GM12875 (cell line): ENCODE measurements around the gene KRTAP5-3.
"Not testable (repeated sequence)": the region's sequence is repeated elsewhere in the genome, so short reads cannot be mapped to it uniquely, and the experiment has no call there.

Experiments used
- H3K4me3 ChIP-seq: one replicate; pipeline ENCODE4 v1.5.1; 2011; ENCODE audit warnings: low read depth, low read length, control low read depth
- CTCF ChIP-seq: IDR thresholded peaks from 2 replicates; pipeline ENCODE4 v1.5.1; 2011; ENCODE audit warnings: low read depth, mild to moderate bottlenecking, control low read depth, inconsistent platforms, low read length, moderate library complexity, borderline replicate concordance; ENCODE audit not compliant: insufficient read depth

The KRTAP5-3 gene

GRCh38 chr11:1586699-1587098, 21.6 kb downstream of the KRTAP5-3 start:
- TF ChIP-seq CTCF: no peak

GRCh38 chr11:1584661-1585370, 23.4 kb downstream of the KRTAP5-3 start, which contains the start of gene KRTAP5-1:
Gene KRTAP5-1 (minus strand): TSS chr11:1585283. CDS start chr11:1585249, 34 bp downstream.
- H3K4me3 ChIP-seq: not testable (repeated sequence)

More at GRCh38 chr11:1586699-1587098, 21.6 kb downstream of the KRTAP5-3 start:
- no peak overlapping the region for H3K4me3 ChIP-seq

- not testable (repeated sequence) for H3K4me3 ChIP-seq
Measured at GRCh38 chr11:1582909-1583308, 25.4 kb downstream of the KRTAP5-3 start.

- no peak overlapping the region for H3K4me3 ChIP-seq
- TF ChIP-seq CTCF: no peak
Measured at GRCh38 chr11:1581976-1582375, 26.3 kb downstream of the KRTAP5-3 start.

GRCh38 chr11:1576825-1577224, 31.4 kb downstream of the KRTAP5-3 start:
- TF ChIP-seq CTCF: no peak

GRCh38 chr11:1575756-1576155, 32.5 kb downstream of the KRTAP5-3 start:
- not testable (repeated sequence) for H3K4me3 ChIP-seq

More at GRCh38 chr11:1576825-1577224, 31.4 kb downstream of the KRTAP5-3 start:
- no peak overlapping the region for H3K4me3 ChIP-seq

GRCh38 chr11:1574933-1575242, 33.4 kb downstream of the KRTAP5-3 start:
- TF ChIP-seq CTCF: no peak
- H3K4me3 ChIP-seq: no peak overlapping the region

- H3K4me3 ChIP-seq: no peak overlapping the region
- peak; percentile 90 for TF ChIP-seq CTCF
Measured at GRCh38 chr11:1574238-1574932, 33.9 kb downstream of the KRTAP5-3 start.
